Measurements from ENCODE around the gene OCA2.

DNA sequence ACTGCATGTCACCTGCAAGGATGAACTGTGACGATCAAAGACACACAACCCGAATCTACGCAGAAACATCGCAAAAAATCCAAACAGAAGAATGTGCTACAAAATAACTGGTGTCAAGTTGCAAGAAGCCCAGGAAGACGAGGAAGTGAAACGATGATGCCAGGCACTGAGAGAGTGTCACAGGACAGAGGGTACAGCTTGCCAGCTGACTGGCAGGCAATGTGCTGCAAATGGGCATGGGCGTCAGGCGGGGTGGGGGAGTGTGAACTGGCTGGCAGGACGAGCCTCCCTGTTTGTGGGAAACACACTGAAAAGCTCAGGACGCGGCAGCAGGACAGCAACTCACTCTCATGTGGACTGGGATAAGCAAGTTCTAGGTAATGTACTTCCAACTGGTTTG is 28.9 kb upstream of the OCA2 start:
- TF ChIP-seq MAFK (IDR thresholded peaks at IDR 0.05; ENCODE audit: low read depth, low read length) = no peak
- TF ChIP-seq, protein P1, sequence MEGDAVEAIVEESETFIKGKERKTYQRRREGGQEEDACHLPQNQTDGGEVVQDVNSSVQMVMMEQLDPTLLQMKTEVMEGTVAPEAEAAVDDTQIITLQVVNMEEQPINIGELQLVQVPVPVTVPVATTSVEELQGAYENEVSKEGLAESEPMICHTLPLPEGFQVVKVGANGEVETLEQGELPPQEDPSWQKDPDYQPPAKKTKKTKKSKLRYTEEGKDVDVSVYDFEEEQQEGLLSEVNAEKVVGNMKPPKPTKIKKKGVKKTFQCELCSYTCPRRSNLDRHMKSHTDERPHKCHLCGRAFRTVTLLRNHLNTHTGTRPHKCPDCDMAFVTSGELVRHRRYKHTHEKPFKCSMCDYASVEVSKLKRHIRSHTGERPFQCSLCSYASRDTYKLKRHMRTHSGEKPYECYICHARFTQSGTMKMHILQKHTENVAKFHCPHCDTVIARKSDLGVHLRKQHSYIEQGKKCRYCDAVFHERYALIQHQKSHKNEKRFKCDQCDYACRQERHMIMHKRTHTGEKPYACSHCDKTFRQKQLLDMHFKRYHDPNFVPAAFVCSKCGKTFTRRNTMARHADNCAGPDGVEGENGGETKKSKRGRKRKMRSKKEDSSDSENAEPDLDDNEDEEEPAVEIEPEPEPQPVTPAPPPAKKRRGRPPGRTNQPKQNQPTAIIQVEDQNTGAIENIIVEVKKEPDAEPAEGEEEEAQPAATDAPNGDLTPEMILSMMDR (IDR thresholded peaks at IDR 0.05; ENCODE audit: control extremely low read depth in 1 of 3, insufficient read depth in 1 of 3, low read depth in 1 of 3, low read length in 3 of 3) = no peak
- no peak for TF ChIP-seq POLR2AphosphoS5 (IDR thresholded peaks at IDR 0.05; ENCODE audit: low read depth, low read length)
- TF ChIP-seq KDM4A (IDR thresholded peaks at IDR 0.05; ENCODE audit: low read depth, low read length, severe bottlenecking) = no peak
- no peak for TF ChIP-seq SP2 (IDR thresholded peaks at IDR 0.05; ENCODE audit: low read length)
- TF ChIP-seq, protein P2, sequence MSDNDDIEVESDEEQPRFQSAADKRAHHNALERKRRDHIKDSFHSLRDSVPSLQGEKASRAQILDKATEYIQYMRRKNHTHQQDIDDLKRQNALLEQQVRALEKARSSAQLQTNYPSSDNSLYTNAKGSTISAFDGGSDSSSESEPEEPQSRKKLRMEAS (IDR thresholded peaks at IDR 0.05) = no peak
- no peak for TF ChIP-seq SIRT6 (IDR thresholded peaks at IDR 0.05; ENCODE audit: low read length)
- no peak for TF ChIP-seq EZH2 (IDR thresholded peaks at IDR 0.05; ENCODE audit: low read depth, low read length, severe bottlenecking)
- no peak for TF ChIP-seq EGR1 (IDR thresholded peaks at IDR 0.05; ENCODE audit: borderline replicate concordance, low read depth, low read length)
- TF ChIP-seq CHD2 (IDR thresholded peaks at IDR 0.05; ENCODE audit: low read length) = no peak
- TF ChIP-seq, protein P3, sequence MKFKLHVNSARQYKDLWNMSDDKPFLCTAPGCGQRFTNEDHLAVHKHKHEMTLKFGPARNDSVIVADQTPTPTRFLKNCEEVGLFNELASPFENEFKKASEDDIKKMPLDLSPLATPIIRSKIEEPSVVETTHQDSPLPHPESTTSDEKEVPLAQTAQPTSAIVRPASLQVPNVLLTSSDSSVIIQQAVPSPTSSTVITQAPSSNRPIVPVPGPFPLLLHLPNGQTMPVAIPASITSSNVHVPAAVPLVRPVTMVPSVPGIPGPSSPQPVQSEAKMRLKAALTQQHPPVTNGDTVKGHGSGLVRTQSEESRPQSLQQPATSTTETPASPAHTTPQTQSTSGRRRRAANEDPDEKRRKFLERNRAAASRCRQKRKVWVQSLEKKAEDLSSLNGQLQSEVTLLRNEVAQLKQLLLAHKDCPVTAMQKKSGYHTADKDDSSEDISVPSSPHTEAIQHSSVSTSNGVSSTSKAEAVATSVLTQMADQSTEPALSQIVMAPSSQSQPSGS (IDR thresholded peaks at IDR 0.05; ENCODE audit: low read length) = no peak

All from H1 (cell line).